Measurements from ENCODE around the gene HM13.

DNA sequence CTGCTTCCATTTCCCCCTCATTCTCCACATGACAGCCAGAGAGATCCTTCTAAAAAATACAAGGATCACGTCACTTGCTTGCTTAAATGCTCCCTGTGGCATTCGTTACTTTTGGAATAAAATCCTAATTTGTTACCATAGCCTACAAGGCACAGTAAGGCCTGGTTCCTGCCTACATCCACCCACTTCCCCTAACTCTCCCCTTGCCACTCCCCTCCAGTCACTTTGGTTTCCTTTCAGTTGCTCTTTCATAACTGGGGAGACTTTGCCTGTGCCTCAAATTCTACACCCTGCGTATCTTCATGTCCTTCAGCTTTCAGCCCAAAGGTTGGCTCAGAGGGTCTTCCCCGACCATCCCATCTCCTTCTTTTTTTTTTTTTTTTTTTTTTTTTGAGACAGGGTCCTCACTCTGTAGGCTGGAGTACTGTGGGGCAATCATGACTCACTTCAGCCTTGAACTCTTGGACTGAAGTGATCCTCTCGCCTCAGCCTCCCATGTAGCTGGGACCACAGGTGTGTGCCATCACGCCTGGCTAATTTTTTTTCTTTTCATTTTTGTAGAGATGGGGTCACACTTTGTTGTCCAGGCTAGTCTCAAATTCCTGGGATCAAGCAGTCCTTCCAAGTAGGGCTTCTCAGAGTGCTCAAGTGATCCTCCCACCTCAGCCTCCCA is 103.3 kb downstream of the HM13 start:
- TF ChIP-seq, protein P1, sequence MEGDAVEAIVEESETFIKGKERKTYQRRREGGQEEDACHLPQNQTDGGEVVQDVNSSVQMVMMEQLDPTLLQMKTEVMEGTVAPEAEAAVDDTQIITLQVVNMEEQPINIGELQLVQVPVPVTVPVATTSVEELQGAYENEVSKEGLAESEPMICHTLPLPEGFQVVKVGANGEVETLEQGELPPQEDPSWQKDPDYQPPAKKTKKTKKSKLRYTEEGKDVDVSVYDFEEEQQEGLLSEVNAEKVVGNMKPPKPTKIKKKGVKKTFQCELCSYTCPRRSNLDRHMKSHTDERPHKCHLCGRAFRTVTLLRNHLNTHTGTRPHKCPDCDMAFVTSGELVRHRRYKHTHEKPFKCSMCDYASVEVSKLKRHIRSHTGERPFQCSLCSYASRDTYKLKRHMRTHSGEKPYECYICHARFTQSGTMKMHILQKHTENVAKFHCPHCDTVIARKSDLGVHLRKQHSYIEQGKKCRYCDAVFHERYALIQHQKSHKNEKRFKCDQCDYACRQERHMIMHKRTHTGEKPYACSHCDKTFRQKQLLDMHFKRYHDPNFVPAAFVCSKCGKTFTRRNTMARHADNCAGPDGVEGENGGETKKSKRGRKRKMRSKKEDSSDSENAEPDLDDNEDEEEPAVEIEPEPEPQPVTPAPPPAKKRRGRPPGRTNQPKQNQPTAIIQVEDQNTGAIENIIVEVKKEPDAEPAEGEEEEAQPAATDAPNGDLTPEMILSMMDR (IDR thresholded peaks at IDR 0.05): no peak
- TF ChIP-seq POLR2A (IDR thresholded peaks at IDR 0.05): no peak
- TF ChIP-seq EP300 (IDR thresholded peaks at IDR 0.05; ENCODE audit: low read depth): no peak

Data from transverse colon (tissue), 3 donors.